Gastroesophageal sphincter (tissue), 4 donors: Measurements from ENCODE around the gene MISP. TPM values are rescaled to one million over a fixed set of nuclear protein-coding genes. Genes with fewer than 3 reads are reported as not detected.

Experiments
- ATAC-seq: fragments of 150-250 bp; one replicate; pipeline ENCODE4 v1.9.1; 2016; ENCODE audit warnings: mild to moderate bottlenecking, moderate library complexity
- H3K27ac ChIP-seq, 4 donors: fragments of 200-600 bp; sonication (generic) in 3 of 4; 1 replicate in 3 of 4; 2 replicates in 1 of 4; pipeline ENCODE4 v1.5.1; 2016 to 2019
- H3K27me3 ChIP-seq: fragments of 200-600 bp; sonication (generic); one replicate; pipeline ENCODE4 v1.5.1; 2019
- H3K36me3 ChIP-seq, 2 donors: fragments of 200-600 bp; sonication (generic); one replicate each; pipeline ENCODE4 v1.5.1; 2019; ENCODE audit warnings: control low read depth in 1 of 2
- H3K4me1 ChIP-seq, 3 donors: fragments of 200-600 bp; sonication (generic); 1 replicate in 2 of 3; 2 replicates in 1 of 3; pipeline ENCODE4 v1.5.1; 2016 to 2019; ENCODE audit warnings: control low read depth in 2 of 3
- H3K4me3 ChIP-seq, 2 donors: fragments of 200-600 bp; sonication (generic); one replicate each; pipeline ENCODE4 v1.5.1; 2019; ENCODE audit warnings: mild to moderate bottlenecking in 1 of 2, moderate library complexity in 1 of 2
- H3K9me3 ChIP-seq, 3 donors: fragments of 200-600 bp; sonication (generic); one replicate each; pipeline ENCODE4 v1.5.1; 2017 to 2019; ENCODE audit warnings: control low read depth in 2 of 3
- CTCF ChIP-seq, 4 experiments: fragments of 200-600 bp in 2 of 4; fragments of 450-650 bp in 2 of 4; sonication (generic) in 1 of 4; IDR thresholded peaks; one replicate each; pipeline ENCODE4 v1.5.1; 2017 to 2019; ENCODE audit warnings: antibody characterized with exemption in 4 of 4, mild to moderate bottlenecking in 2 of 4, moderate library complexity in 2 of 4
- EP300 ChIP-seq: sonication (generic); formaldehyde crosslinking; IDR thresholded peaks from one replicate; pipeline ENCODE4 v1.6.1; 2017; ENCODE audit warnings: antibody characterized with exemption, mild to moderate bottlenecking
- POLR2A ChIP-seq, 2 donors: fragments of 450-650 bp; IDR thresholded peaks; one replicate each; pipeline ENCODE4 v1.6.1; 2017; ENCODE audit warnings: antibody characterized with exemption in 2 of 2, mild to moderate bottlenecking in 2 of 2, moderate library complexity in 1 of 2
- POLR2AphosphoS5 ChIP-seq: sonication (generic); formaldehyde crosslinking; IDR thresholded peaks from one replicate; pipeline ENCODE4 v1.6.1; 2017; ENCODE audit warnings: antibody characterized with exemption
- WGBS, 2 donors: methylation state at CpG; one replicate each; pipeline ENCODE4 v1.1.5; 2018; ENCODE audit warnings: low coverage in 1 of 2; 5-methylcytosine and 5-hydroxymethylcytosine counted together
- total RNA-seq, 4 donors: library from RNA; depleted of rRNA; stranded (reverse); fragments of >200 nt; gene quantifications; one replicate each; pipeline ENCODE4 v1.1.0, GENCODE V29; 2016

The MISP gene
- total RNA-seq, 4 donors from 2014 or later, result 0.52 TPM; not detected in 3

- H3K9me3 ChIP-seq, result peaks cover 0 to 23% (median 0%) of the 10 kb centered on the region in 3 donors
- ATAC-seq, result no peak
- H3K4me1 ChIP-seq, result no peaks in the 10 kb centered on the region
- H3K27ac ChIP-seq, result no peak overlapping the region
- TF ChIP-seq CTCF (IDR thresholded peaks at IDR 0.05), result no peak
- TF ChIP-seq EP300, result no peak
- no peak for TF ChIP-seq POLR2A (IDR thresholded peaks at IDR 0.05)
- TF ChIP-seq POLR2AphosphoS5, result no peak
- peaks cover 38% of the 10 kb centered on the region for H3K27me3 ChIP-seq
- no peak overlapping the region for H3K4me3 ChIP-seq
- no peaks in the 10 kb centered on the region for H3K36me3 ChIP-seq
- 91 to 97% methylated on average over 5 to 10 of the region's 10 CpGs for WGBS, 2 donors
These were observed 12.3 kb downstream of the MISP start for GRCh38 chr19:763181-763580.

DNA sequence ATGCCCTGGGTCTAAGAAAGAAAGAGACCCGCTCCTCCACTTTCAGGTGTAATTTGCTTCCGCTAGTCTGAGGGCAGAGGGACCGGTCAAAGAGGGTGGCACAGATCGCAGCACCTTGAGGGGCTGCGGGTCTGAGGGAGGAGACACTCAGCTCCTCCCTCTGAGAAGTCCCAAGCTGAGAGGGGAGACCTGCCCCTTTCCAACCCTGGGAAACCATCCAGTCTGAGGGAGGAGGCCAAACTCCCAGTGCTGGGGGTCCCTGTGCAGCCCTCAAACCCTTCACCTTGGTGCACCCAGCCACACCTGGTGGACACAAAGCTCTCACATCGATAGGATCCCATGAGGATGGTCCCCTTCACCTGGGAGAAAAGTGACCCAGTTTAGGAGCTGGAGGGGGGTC, 13.0 kb downstream of the MISP start:
- peaks cover 38% of the 10 kb centered on the region for H3K27me3 ChIP-seq
- no peak overlapping the region for H3K4me3 ChIP-seq
- no peak overlapping the region for H3K27ac ChIP-seq

GRCh38 chr19:764301-764700, 13.4 kb downstream of the MISP start:
- WGBS, 2 donors, result 93% methylated on average over 5 of the region's 12 CpGs; no CpG with 5 or more reads in 1 of the 2 donors
- Histone ChIP-seq H3K27ac (no peak overlapping the region), H3K4me1 (no peaks in the 10 kb centered on the region), H3K36me3 (no peaks in the 10 kb centered on the region), H3K9me3 (peaks cover 0 to 12% (median 0%) of the 10 kb centered on the region in 3 donors), H3K27me3 (peaks cover 38% of the 10 kb centered on the region), H3K4me3 (no peak overlapping the region)
- TF ChIP-seq EP300 (no peak), POLR2A (IDR thresholded peaks at IDR 0.05) (no peak), POLR2AphosphoS5 (no peak), CTCF (IDR thresholded peaks at IDR 0.05) (no peak)
- no peak for ATAC-seq

More for the DNA sequence above, 13.0 kb downstream of the MISP start:
- 86 to 100% methylated on average over 1 of the region's 6 CpGs for WGBS, 2 donors
- Histone ChIP-seq H3K4me1 (no peaks in the 10 kb centered on the region), H3K36me3 (no peaks in the 10 kb centered on the region), H3K9me3 (peaks cover 0 to 16% (median 0%) of the 10 kb centered on the region in 3 donors)
- ATAC-seq, result no peak
- TF ChIP-seq POLR2AphosphoS5, result no peak

GRCh38 chr19:765179-765738, 14.3 kb downstream of the MISP start:
- H3K4me3 ChIP-seq, result no peak overlapping the region
- TF ChIP-seq POLR2A (IDR thresholded peaks at IDR 0.05) (no peak), EP300 (no peak)
- WGBS, 2 donors, result 50 to 60% methylated on average over 1 to 2 of the region's 7 CpGs
- peaks cover 0 to 1% (median 0%) of the 10 kb centered on the region in 3 donors for H3K4me1 ChIP-seq
- H3K27me3 ChIP-seq, result peaks cover 43% of the 10 kb centered on the region
- no peaks in the 10 kb centered on the region for H3K36me3 ChIP-seq
- no peak overlapping the region for H3K27ac ChIP-seq
- ATAC-seq, result no peak
- H3K9me3 ChIP-seq, result peaks cover 0 to 6% (median 0%) of the 10 kb centered on the region in 3 donors

- TF ChIP-seq CTCF (IDR thresholded peaks at IDR 0.05) (no peak), EP300 (no peak), POLR2AphosphoS5 (no peak), POLR2A (IDR thresholded peaks at IDR 0.05) (no peak)
- H3K4me1 ChIP-seq, result peaks cover 0 to 11% (median 0%) of the 10 kb centered on the region in 3 donors
- no peaks in the 10 kb centered on the region for H3K9me3 ChIP-seq
- H3K27ac ChIP-seq, result peak overlapping the region in 1 of 4 donors; percentile 1
- WGBS, 2 donors, result 40% methylated on average over 14 of the region's 14 CpGs; no CpG with 5 or more reads in 1 of the 2 donors
- peak; percentile 22 for ATAC-seq
- H3K4me3 ChIP-seq, result no peak overlapping the region
- H3K27me3 ChIP-seq, result peaks cover 48% of the 10 kb centered on the region
- H3K36me3 ChIP-seq, result no peaks in the 10 kb centered on the region
These were observed 17.5 kb downstream of the MISP start for GRCh38 chr19:768424-768823.

DNA sequence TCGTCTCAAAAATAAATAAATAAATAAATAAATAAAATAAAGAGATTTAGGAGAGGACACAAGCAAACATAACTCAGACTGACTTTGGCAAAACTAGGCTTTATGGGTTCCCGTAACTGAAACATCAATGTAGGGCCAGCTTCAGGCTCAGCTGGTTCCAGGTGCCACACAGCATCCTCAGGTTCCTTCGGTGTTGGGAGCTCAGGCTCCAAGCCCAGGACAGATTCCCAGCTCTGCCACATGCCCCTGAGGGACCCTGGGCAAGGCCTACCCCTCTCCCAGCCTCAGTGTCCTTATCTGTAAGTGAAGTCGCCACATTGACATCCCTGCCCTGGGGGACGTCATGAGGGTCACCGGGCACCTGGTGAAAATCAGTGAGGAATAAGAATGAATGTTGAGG, 18.7 kb downstream of the MISP start:
- no peak overlapping the region for H3K4me3 ChIP-seq
- ATAC-seq, result no peak
- 85 to 86% methylated on average over 2 to 3 of the region's 6 CpGs for WGBS, 2 donors

More for the DNA sequence above, 18.7 kb downstream of the MISP start:
- H3K9me3 ChIP-seq, result no peaks in the 10 kb centered on the region
- H3K27me3 ChIP-seq, result peaks cover 41% of the 10 kb centered on the region
- H3K4me1 ChIP-seq, result peaks cover 0 to 11% (median 0%) of the 10 kb centered on the region in 3 donors
- TF ChIP-seq POLR2AphosphoS5 (no peak), EP300 (no peak), CTCF (IDR thresholded peaks at IDR 0.05) (no peak), POLR2A (IDR thresholded peaks at IDR 0.05) (no peak)
- no peaks in the 10 kb centered on the region for H3K36me3 ChIP-seq
- no peak overlapping the region for H3K27ac ChIP-seq
